Measurements from ENCODE around the gene CTTNBP2NL.
A peak's percentile ranks its signal among the peaks of the same experiment; 100 is the strongest.

CTTNBP2NL gene

GRCh38 chr1:112488141-112488540, 92.1 kb downstream of the CTTNBP2NL start:
- H3K27ac ChIP-seq, result no peak overlapping the region
- no peak for TF ChIP-seq ZFX (IDR thresholded peaks at IDR 0.05; ENCODE audit: borderline replicate concordance)
- TF ChIP-seq, protein P1, sequence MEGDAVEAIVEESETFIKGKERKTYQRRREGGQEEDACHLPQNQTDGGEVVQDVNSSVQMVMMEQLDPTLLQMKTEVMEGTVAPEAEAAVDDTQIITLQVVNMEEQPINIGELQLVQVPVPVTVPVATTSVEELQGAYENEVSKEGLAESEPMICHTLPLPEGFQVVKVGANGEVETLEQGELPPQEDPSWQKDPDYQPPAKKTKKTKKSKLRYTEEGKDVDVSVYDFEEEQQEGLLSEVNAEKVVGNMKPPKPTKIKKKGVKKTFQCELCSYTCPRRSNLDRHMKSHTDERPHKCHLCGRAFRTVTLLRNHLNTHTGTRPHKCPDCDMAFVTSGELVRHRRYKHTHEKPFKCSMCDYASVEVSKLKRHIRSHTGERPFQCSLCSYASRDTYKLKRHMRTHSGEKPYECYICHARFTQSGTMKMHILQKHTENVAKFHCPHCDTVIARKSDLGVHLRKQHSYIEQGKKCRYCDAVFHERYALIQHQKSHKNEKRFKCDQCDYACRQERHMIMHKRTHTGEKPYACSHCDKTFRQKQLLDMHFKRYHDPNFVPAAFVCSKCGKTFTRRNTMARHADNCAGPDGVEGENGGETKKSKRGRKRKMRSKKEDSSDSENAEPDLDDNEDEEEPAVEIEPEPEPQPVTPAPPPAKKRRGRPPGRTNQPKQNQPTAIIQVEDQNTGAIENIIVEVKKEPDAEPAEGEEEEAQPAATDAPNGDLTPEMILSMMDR (IDR thresholded peaks at IDR 0.05), result no peak

DNA sequence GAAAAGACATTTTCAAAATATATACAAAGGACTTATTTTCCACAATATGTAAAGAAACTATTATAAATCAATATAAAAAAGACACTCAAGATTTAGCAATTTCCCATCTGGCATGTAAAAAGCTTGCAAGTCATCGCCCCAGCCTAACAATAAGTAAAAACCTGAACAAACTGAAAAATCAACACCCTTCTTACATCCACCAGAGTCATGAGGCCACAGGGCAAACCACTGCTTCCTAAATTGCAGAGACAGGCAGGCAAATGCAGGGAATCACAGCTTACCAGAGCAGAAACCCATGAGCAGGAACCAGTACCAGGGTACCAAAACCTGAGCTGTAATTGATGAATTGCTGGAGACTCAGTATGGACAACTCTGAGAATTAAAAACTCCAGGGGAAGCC, 96.1 kb downstream of the CTTNBP2NL start:
- TF ChIP-seq, protein P1 (IDR thresholded peaks at IDR 0.05), result no peak
- TF ChIP-seq ZFX (IDR thresholded peaks at IDR 0.05; ENCODE audit: borderline replicate concordance), result no peak
- H3K27ac ChIP-seq, result no peak overlapping the region

DNA sequence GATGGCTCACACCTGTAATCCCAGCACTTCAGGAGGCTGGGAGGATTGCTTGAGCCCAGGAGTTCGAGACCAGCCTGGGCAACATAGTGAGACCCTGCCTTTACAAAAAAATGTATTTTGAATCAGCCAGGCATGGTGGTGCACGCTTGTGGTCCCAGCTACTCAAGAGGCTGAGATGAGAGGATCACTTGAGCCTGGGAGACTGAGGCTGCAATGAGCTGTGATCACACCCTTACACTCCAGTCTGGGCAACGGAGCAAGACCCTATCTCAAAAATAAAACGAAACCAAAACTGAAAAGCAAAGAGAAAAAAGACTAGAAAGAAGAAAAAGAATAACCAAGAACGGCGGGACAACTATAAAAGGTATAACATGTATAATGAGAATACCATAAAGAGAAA, 97.3 kb downstream of the CTTNBP2NL start:
- no peak overlapping the region for H3K27ac ChIP-seq
- TF ChIP-seq ZFX (IDR thresholded peaks at IDR 0.05; ENCODE audit: borderline replicate concordance), result no peak
- TF ChIP-seq, protein P1 (IDR thresholded peaks at IDR 0.05), result no peak

GRCh38 chr1:112496290-112496689, 100.3 kb downstream of the CTTNBP2NL start:
- TF ChIP-seq, protein P1 (IDR thresholded peaks at IDR 0.05), result no peak
- TF ChIP-seq ZFX (IDR thresholded peaks at IDR 0.05; ENCODE audit: borderline replicate concordance), result no peak
- H3K27ac ChIP-seq, result no peak overlapping the region

GRCh38 chr1:112501810-112502641, 106.0 kb downstream of the CTTNBP2NL start:
- TF ChIP-seq, protein P1 (IDR thresholded peaks at IDR 0.05), result peak; percentile 84
- TF ChIP-seq ZFX (IDR thresholded peaks at IDR 0.05; ENCODE audit: borderline replicate concordance), result no peak
- no peak overlapping the region for H3K27ac ChIP-seq

DNA sequence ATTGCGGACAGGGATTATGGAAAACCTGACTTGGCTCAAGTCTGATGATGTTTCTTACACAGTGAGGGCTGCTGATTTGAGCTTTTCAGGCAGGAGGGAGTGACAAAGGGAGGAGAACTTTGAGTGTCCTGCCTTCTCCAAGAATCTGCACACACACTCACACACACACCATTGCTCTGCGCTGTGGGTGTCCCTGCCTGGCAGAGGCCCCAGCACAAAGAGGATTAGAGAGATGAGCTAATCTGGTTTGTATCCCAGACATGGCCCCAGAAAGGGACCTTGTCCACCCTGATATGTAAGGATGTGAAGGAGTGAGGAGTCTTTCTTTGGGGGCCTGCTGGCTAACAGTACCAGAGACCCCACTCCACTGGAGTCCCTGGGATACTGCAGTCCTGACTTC, 106.8 kb downstream of the CTTNBP2NL start:
- no peak for TF ChIP-seq ZFX (IDR thresholded peaks at IDR 0.05; ENCODE audit: borderline replicate concordance)
- TF ChIP-seq, protein P1 (IDR thresholded peaks at IDR 0.05), result no peak
- no peak overlapping the region for H3K27ac ChIP-seq

DNA sequence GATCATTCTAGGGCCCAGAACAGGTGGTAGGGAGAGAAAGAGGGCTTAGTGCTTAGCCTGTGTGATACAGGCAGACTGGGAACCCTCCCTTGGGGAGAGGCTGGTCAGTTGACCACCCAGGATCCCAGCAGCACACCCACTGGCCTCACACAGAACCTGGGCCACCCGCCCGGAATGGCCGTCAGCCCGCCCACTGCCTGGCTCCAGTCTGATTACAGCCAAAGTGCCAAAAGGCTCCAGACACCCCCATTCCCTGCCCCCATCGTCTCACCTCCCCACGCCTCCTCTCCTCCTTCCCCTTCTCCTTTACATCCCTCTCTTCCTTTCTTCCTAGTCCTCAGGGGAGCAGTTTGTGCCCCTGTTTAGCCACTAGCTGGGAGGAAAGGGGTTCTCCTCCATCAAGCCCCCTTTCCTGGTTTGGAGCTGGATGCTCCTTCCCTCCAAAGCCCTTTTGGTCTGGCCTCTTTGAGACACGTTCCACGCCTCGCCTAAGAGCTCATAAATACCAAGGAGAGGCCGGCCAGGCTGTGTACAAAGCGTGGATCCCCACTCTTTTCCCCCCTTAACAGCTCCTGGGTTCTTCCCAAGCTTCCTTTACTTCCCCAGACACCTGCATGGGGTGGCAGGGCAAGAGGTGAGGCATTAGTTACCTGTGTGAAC, 108.1 kb downstream of the CTTNBP2NL start:
- TF ChIP-seq, protein P1 (IDR thresholded peaks at IDR 0.05), result no peak
- TF ChIP-seq ZFX (IDR thresholded peaks at IDR 0.05; ENCODE audit: borderline replicate concordance), result no peak
- H3K27ac ChIP-seq, result no peak overlapping the region

Measured in 22Rv1 (cell line).